Activated T-cell treated with anti-CD3 and anti-CD28 coated beads, Interleukin-2, amount 50 U/mL, for 1 hour (primary cell): ENCODE measurements around the gene WFDC10A.
"Not testable (repeated sequence)": the region's sequence is repeated elsewhere in the genome, so short reads cannot be mapped to it uniquely, and the experiment has no call there.

Experiments used
- DNase-seq: peaks from one replicate; pipeline ENCODE4 v3.0.0-alpha.2; 2020

WFDC10A gene

GRCh38 chr20:45629496-45630100 is at the start of gene WFDC10A:
WFDC10A (plus strand) TSS chr20:45629739; CDS start chr20:45629814, 75 bp downstream.
- no peak for DNase-seq

GRCh38 chr20:45581702-45582101 is 47.8 kb upstream of the WFDC10A start:
- DNase-seq, result no peak

GRCh38 chr20:45583502-45583901 is 46.0 kb upstream of the WFDC10A start:
- no peak for DNase-seq

GRCh38 chr20:45584294-45584693 is 45.2 kb upstream of the WFDC10A start:
- DNase-seq, result not testable (repeated sequence)

GRCh38 chr20:45585986-45586385 is 43.6 kb upstream of the WFDC10A start:
- not testable (repeated sequence) for DNase-seq

GRCh38 chr20:45588800-45589199 is 40.7 kb upstream of the WFDC10A start:
- DNase-seq, result no peak

- DNase-seq, result no peak
Measured at GRCh38 chr20:45589725-45590124, 39.8 kb upstream of the WFDC10A start.

- DNase-seq, result no peak
Measured at GRCh38 chr20:45592574-45593189, 36.9 kb upstream of the WFDC10A start.

GRCh38 chr20:45593498-45593897 is 36.0 kb upstream of the WFDC10A start:
- no peak for DNase-seq

GRCh38 chr20:45595235-45595634 is 34.3 kb upstream of the WFDC10A start:
- no peak for DNase-seq

GRCh38 chr20:45607810-45608209 is 21.7 kb upstream of the WFDC10A start:
- DNase-seq, result no peak

- DNase-seq, result no peak
Measured at GRCh38 chr20:45611054-45611453, 18.5 kb upstream of the WFDC10A start.

GRCh38 chr20:45612314-45612713 is 17.2 kb upstream of the WFDC10A start:
- DNase-seq, result no peak

GRCh38 chr20:45617591-45617990 is 11.9 kb upstream of the WFDC10A start:
- DNase-seq, result no peak

GRCh38 chr20:45621593-45621992 is 7.9 kb upstream of the WFDC10A start:
- no peak for DNase-seq

- no peak for DNase-seq
Measured at GRCh38 chr20:45626540-45626939, 3.0 kb upstream of the WFDC10A start.

- DNase-seq, result no peak
Measured at GRCh38 chr20:45630371-45630770, 832 bp downstream of the WFDC10A start.

GRCh38 chr20:45631184-45631583 is 1.6 kb downstream of the WFDC10A start, which contains the start of gene WFDC9:
WFDC9 (minus strand) TSS chr20:45631284; CDS start chr20:45610181, 21,103 bp downstream.
- DNase-seq, result no peak

GRCh38 chr20:45636513-45636912 is 7.0 kb downstream of the WFDC10A start:
- DNase-seq, result no peak

- no peak for DNase-seq
Measured at GRCh38 chr20:45639687-45640086, 10.1 kb downstream of the WFDC10A start.

GRCh38 chr20:45641076-45641475 is 11.5 kb downstream of the WFDC10A start:
- not testable (repeated sequence) for DNase-seq

- not testable (repeated sequence) for DNase-seq
Measured at GRCh38 chr20:45645869-45646268, 16.3 kb downstream of the WFDC10A start.

GRCh38 chr20:45646875-45647274 is 17.3 kb downstream of the WFDC10A start:
- DNase-seq, result no peak

- no peak for DNase-seq
Measured at GRCh38 chr20:45647441-45648050, 18.0 kb downstream of the WFDC10A start.
